ENCODE measurements around the gene SEPTIN11.

SEPTIN11 gene

DNA sequence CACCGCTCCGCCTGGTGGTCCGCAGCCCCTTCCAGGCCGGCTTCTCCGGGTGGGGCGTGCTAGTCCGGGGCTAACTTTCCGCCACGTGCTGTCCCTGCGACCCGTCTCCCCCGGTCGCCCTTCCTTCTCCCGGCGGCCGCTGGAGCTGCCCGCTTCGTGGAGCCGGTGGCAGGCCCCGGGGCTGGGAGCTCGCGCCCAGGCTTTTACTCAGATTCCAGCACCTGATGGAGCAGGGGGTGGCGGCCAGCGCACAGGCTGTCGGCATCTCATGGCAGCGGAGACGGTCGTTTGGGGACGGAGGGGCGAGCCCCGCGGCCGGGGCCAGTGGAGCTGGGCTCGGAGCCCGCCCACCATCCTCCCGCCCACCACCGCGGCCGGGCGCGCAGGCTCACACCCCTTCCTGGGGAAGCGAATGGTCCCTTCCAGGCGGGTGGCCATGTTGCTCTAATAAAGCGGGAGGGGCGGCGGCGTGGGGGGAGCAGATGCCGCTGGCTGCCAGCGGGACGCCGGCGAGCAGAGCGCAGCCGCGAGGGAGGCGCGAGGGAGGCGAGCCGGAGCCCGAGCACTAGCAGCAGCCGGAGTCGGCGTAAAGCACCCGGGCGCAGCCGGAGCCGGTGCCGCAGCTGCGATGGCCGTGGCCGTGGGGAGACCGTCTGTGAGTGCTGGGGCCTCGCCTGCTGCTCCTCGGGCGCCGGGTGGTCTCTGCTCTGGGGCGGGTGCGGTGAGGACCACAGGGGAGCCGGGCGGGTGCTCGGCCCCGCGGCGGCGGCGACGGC is at the start of gene SEPTIN11:
SEPTIN11 (plus strand) TSS at position 477 of the 776 bp plus-strand sequence; CDS start at position 629, 152 bp downstream.
- peak; percentile 77 for DNase-seq (ENCODE audit: low read depth)

DNA sequence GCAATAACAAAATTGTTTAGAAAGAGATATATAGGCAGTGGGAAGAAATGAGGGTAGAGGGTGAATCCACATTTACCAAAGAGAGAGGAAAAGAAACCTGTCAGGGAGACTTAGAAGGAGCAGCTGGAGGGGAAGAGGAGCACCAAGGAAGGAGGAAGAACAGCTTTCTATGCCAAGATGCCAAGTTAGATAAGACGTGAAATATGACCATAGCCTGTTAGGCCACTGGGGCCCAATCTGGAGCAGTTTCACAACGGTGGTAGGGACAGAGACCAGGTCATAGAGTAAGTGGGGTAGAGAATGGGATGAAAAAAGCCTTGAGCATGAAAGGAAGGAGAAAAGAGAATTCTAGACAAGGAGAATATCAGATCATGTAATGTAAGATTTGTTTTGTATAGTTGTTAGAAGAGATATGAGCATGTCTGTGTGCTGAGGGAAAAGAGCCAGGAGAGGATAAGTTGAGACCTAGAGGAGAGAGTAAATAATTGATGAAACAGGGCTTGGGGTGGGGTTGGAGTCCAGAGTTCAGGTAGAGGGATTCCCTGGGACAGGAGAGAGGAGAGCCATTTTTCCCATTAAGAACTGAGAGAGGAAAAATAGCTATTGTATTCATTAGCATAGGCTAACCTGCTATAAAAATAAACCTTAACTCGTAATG is 47.2 kb upstream of the SEPTIN11 start:
- DNase-seq (ENCODE audit: low read depth): no peak

DNA sequence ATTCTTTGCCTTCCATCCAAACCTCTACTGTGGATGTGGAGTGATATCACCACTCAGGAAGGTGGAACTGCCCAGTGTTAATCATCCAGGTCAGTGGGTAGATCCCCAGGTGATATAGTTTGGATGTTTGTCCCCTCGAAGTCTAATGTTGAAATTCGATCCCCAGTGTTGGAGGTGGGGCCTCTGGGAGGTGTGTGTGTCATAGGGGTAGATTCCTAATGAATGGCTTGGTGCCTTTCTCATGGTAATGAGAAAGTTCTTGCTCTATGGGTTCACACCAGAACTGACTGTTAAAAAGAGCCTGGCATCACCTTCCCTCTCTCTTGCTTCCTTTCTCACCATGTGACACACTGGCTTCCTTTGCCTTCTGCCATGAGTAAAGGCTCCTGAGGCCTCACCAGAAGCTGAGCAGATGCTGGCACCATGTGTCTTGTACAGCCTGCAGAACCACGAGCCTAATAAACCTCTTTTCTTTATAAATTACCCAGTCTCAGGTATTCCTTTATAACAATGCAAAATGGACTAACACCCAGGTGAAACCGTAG is 44.8 kb upstream of the SEPTIN11 start:
- no peak for DNase-seq (ENCODE audit: low read depth)

DNA sequence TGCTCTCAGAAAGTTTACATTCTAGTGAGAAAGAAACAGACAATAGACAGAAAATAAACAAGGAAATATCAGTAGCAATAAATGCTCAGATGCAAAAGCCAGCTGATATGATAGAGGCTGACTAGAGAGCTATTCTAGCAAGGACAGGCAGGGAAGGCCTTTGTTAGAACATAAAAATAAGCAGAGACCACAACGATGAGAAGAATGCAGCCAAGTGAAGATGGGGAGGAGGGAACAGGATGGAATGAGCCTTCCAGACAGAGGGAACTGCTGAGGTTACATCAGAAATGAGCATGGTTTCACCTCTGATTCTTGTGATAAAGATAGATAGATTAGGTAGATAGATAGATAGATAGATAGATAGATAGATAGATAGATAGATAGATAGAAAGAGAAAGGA is 44.0 kb upstream of the SEPTIN11 start:
- DNase-seq (ENCODE audit: low read depth): no peak

DNA sequence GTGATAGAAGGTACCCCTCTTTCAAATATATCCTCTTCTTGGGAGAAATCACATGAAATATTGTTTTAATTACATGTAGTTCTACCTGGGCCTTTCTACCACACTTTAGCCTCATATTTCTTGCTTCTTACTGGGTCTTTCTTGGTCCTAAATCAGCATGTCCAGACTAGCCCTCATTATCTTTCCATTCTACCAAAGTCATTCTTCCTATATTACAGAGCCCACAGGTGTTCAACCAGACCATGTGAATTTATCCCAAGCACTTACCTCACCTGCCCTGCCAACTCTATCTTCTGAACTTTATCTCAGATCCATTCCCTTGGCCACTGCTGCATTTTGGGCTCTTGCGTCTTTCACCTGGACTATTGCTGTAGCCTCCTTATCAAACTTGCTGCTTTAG is 39.8 kb upstream of the SEPTIN11 start:
- no peak for DNase-seq (ENCODE audit: low read depth)

DNA sequence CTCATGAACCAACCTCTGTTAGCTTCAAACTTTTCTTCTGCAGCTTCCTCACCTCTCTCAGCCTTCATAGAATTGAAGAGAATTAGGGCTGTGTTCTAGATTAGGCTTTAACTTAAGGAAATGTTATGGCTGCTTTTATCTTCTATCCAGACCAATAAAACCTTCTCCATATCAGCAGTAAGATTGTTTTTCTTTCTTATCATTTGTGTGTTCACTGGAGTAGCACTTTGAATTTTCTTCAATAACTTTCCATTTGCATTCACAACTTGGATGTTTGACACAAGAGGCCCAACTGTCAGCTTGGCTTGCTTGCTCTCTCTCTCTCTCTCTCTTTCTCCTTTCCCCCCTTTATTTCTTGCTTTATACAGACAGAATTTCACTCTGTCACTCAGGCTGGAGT is 28.8 kb upstream of the SEPTIN11 start:
- DNase-seq (ENCODE audit: low read depth): no peak

DNA sequence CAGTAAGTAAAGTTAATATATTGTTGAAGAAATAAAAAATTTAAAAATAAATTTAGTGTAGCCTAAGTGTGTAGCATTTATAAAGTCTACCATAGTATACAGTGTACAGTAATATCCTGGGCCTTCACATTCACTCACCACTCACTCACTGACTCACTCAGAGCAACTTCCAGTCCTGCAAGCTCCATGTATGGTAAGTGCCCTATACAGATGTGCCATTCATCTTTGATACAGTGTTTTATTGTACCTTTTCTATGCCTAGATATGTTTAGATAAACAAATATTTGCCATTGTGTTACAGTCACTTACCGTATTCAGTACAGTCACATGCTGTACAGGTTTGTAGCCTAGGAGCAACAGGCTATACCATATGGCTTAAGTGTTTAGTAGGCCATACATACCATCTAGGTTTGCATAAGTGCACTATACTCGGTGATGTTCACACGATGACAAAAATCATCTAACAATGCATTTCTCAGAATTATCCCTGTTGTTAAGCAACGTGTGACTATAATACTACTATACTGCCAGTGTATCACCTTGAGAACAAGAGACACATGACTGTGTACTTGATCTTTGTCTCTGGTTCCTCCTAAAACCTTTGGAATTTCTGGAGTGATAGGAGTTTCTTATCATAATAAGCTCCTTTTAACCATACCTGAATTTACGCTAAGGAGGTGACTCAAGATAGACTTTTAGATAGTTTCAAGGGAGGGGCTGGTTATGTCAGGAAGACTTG is 25.8 kb upstream of the SEPTIN11 start:
- no peak for DNase-seq (ENCODE audit: low read depth)

DNA sequence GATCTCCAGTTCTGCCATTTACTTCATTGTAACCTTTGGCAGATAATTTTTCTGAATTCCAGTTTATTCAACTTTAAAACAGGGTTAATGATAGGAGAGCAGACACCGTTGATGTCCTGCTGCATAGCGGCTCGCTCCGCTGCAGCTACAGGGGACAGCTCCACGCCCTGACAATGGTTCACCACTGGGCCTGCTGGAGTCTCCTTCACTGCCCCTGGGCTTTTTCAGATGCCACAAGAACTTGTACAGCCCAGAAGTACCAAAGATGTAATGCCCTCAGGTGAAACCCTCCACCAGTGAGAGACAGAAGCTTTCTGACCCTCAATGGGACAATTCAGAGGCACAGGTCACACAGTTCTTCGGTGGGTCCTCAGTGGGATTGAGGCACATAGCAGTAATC is 22.7 kb upstream of the SEPTIN11 start:
- no peak for DNase-seq (ENCODE audit: low read depth)

DNA sequence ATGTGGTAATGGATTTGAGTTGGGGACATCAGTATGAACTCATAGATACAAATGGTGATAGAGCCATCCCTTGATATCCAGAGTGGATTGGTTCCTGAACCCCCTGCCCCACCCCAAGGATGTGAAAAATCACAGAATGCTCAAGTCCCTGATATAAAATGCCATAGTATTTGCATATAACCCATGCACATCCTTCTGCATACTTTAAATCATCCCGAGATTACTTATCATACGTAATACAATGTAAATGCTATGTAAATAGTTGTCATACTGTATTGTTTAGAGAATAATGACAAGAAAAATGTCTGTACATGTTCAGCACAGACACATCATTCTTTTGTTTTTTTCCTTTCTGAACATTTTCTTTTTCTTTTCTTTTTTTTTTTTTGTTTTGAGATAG is 18.9 kb upstream of the SEPTIN11 start:
- DNase-seq (ENCODE audit: low read depth): no peak

DNA sequence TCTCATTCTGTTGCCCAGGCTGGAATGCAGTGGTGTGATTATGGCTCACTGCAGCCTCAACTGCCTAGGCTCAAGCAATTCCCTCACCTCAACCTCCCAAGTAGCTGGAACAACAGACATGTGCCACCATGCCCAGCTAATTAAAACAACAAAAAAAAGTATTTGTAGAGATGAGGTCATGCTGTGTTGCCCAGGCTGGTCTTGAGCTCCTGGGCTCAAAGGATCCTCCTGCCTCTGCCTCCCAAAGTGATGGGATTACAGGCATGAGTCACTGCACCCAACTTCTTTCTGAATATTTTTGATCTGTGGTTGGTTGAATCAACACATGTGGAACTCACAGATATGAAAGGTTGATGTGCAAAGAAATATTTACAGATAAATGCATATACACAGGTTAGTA is 18.5 kb upstream of the SEPTIN11 start:
- no peak for DNase-seq (ENCODE audit: low read depth)

DNA sequence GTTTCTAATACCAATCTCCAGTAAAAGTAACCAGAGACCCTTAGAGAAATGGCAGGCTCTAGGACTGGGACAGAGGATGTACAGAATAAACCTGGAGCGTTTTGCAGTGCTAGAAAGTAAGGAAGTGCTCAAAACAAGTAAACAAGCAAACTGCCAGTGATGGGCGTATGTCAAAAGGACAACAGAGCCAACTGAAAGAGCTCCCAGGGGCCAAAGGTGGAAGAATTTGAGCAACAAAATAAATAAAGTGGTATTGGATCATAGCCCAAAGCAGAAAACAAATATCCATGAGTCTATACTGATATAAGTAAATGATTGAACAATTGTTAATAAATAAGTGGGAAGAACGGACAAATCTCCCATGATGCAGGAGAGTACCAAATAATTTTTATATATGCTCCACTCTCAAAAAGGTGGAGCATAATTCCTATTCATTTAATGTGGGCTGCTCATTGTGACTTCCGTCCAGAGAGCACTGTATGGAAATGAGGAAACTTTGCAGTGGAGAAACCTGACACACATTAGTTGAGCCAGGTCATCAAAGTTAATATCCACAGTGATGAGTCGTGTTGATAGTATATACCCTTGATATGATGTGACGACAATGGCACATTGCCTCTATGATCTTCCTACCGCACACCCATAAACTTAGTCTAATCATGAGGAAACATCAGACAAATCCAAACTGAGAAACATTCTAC is 17.8 kb upstream of the SEPTIN11 start:
- DNase-seq (ENCODE audit: low read depth): no peak

DNA sequence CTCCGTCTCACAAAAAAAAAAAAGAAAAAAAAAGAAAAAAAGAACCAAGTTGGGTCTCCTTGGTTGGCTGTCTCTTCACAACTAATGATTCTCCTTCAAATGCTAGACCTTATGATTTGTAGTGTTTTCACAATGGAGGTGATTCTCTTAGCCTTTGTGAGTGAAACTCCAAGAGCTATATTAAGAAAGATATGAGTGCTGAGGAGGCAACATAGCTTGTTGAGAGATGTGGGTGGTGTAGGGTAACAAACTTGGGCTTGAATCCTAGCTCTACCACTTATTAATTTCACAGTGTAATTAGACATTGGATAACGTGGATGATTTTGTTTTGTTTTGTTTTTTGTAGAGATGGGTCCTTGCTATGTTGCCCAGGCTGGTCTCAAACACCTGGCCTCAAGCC is 10.4 kb upstream of the SEPTIN11 start:
- DNase-seq (ENCODE audit: low read depth): no peak

DNA sequence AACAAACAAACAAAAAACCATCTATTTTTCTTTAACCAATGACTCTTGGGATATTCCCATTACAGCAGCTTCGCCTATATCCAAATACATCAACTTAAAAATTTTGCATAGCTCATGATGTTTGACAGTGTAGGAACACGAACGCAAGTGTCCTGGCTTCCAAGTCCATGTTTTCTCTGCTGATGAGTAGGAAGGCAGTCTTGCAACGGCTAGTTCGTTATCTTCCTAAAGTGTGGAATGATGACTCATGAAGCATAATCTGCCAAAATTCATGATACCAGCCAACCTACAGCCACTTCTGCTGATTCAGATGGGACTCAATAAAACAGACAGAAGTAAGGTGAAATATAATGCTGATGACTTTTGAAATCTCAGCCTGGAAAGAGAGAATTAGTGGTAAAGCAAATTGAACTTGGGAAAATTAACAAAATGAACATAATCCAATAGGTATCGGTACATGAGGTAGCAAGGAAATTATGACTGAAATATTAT is 6.4 kb upstream of the SEPTIN11 start:
- no peak for DNase-seq (ENCODE audit: low read depth)

DNA sequence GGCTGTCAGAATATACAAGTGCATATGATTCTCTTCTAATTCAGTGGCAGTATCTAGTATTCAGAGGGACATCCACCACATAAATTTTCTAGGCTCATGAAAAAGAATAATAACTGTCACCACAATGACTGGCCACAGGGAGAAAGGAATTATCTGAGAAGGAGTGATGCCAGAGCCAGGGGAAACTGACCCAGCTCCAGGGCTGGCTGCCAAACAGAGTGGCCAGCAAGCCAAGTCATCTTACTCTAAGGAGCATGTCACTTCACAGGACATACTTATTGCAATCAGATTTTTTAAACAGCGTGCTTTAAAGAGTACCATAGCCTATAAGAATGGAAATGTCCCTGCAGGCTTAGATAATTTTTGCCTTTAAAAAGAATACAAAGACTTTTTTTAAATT is 5.8 kb upstream of the SEPTIN11 start:
- no peak for DNase-seq (ENCODE audit: low read depth)

DNA sequence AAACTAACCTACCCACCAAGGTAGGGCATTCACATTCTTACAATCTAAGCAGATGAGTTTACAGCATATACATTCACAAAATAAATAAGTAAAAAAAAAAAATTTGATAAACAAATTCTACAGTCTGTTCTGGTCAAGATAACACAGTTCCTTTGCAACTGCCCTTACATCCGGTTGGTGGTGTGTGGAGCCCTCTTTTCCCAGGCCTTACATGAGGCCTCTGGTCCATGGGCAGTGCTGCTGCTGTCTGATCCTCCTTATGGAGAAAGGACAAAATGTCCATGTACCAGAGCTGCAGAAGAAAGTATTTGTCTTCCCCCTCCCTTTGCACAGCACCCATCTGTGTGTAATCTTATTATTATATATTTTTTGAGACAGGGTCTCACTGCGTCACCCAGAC is 2.2 kb upstream of the SEPTIN11 start:
- DNase-seq (ENCODE audit: low read depth): no peak

DNA sequence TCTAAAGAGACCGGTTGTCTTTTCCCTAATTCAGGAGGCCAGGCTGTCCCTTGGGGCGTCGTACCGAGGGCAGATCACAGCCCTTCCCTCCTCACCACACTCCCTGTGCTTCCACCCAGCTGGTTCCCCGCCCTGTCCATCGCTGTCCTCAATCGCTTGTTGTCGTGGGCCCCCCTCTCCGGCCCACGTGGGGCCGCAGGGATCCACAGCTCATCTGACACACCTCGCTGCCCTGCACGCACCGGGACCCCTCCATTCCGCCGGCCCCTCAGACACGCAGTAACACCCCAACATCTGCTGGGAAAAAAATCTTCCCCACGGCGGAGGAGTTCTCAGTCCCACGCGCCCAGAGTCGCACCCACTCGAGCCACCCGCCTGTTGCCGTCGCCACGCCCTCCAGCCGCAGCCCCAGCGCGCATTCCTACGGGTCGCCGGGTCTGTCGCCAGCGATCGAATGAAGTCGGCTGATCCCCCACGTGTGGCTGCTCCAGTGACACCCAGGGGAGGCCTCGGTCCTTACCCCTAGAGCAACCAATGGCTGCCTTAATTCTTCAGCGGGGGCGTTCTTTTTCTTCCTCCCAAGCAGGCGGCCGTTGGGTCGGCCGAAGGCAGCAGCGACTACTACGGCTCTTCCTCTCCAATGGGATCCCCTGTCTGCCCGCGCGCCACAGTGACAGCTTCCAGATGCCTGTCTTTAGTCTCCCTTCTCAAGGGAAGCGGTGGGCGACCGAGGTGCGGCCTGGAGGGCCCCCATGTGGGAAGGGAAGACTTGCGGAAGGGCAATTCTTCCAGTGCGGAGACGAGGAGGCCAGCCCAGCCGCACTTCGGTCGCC is 893 bp upstream of the SEPTIN11 start:
- peak; percentile 67 for DNase-seq (ENCODE audit: low read depth)

DNA sequence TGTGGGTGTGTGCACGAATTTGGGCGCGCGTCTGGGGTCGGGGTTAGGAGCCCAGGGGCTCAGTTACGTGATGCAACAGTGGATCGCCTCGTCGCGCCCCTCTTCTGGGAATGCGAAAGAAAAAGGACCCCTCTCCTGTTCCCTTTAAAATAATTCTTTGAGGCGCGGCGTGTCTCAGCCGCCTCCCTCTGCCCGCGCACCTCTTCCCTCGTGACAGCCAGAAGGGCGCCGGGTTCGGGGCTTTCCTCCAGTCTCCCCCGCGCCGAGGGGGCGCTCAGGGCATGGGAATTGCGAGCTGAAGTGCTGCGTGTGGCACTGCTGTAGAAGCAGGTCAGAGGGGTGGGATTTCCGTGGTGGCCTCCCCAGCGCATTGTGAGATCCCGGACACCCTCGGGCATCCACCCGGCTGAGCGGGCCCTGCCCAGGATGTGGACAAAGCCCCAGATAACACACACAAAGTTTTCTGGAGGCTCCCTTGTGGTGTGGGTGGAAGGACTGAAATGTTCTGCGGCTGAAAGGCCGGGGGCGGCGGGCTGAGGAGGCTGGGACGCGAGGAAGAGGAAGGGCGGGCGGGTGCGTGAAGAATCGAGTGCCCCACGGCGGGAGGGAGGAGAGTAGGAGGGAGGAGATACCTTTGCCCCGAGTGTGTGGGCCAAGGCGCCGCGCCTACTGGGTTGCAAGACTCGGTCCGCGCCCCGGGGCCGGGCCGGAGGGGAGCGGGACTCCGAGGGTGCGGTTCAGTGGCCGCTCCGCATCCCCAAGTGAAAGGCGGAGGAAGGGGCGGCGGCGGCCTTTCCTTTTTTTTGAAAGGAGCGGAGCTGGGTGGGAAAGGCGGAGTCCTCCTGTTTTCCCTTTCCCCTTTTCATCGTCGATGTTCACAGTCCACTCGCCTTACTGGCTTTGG is 752 bp downstream of the SEPTIN11 start:
- DNase-seq (ENCODE audit: low read depth): peak; percentile 32

DNA sequence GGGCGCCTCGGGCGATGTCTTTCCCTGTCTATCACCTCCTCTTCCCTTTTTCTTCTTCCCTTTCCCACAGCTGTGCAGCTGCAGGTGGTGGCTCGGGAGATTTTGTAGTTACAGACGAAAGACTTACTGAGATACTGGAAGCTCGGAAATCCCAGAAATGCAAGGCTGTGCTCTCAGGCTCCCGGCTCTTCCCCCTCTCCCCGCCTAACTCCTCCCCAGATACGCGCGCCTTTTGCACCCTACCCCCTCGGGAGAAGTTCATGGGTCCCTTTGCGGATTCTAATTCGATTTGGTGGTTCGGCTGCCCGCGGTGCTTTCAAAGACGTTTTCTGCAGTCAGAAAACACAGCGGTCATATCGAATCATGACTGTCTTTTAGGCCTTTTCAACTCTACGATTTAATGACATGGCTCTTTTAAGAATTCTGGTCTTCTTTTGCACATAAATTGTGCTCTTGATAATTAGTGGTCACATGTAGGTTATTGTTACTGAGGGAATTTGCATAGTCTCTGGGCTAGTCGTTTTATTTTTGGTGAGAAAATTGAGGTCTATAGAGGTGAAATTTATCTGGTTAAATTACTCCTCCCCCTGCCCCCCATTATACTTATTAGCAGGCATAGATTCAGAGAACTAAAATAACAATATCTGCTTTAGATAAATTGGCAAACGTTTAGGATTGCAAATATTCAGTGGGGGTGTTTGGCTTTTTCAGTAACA is 1.6 kb downstream of the SEPTIN11 start:
- no peak for DNase-seq (ENCODE audit: low read depth)

DNA sequence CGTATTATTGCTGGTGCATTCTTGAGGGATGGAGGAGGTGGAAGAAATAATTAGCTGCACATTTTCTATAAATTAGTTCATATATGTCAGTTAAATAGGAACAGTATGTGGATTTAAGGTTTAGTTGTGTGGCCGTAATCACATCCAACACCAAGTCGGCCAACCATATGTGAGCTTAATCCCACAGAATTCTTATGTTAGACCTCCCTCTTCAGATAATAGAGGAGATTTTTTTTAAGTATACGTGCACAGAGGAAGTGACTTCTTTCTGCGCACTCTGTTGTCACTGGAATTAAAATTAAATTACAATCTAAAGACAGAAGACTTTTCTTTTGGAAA is 2.1 kb downstream of the SEPTIN11 start:
- DNase-seq (ENCODE audit: low read depth): no peak
